ENCODE measurements around the gene CACNA2D3.

The CACNA2D3 gene

DNA sequence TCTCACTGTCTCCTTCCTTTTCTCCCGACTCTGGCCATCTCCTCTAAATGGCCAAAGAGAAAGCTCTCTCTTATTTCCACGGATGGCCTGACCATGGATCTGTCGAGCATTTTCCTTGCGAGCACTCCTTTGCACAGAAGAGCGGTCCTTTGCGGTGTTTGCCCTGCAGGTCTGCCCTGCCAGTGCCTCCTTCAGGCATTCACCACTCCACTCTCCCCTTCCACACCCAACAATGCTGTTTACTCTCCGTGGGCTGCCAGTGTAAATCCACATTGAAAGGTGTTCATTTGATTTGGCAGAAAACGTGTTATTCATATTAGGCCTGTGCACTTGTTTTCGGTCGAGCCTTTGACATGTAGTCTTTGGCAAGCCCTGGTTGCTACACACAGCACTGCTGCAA lies 49.6 kb downstream of the CACNA2D3 start:
- TF ChIP-seq GATA3 (IDR thresholded peaks at IDR 0.05; ENCODE audit: low read depth, low read length), result no peak
- TF ChIP-seq GATA2 (IDR thresholded peaks at IDR 0.05; ENCODE audit: low read depth, low read length), result no peak

DNA sequence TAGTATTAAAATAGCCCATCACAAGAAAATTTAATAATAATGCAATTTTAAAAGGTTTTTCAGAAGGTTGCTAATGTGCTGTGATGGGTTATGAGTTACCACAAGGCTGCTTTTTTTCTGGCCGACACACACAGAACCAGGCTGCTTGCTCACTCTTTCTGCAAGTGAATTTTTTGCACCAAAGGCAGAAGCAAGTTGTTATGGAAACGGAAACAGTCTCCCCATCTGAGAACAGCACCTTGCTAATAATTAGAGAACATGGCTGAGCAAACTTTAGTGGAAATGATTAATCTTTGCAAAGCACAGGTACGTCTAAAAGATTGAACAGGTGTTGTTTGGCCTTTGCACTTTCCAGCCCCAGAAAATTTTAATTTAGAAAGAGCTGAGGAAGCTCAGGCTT lies 51.0 kb downstream of the CACNA2D3 start:
- TF ChIP-seq GATA3 (IDR thresholded peaks at IDR 0.05; ENCODE audit: low read depth, low read length) (no peak), GATA2 (IDR thresholded peaks at IDR 0.05; ENCODE audit: low read depth, low read length) (no peak)

- no peak for TF ChIP-seq GATA2 (IDR thresholded peaks at IDR 0.05; ENCODE audit: low read depth, low read length)
These were observed 53.8 kb downstream of the CACNA2D3 start for GRCh38 chr3:54176106-54176505.

DNA sequence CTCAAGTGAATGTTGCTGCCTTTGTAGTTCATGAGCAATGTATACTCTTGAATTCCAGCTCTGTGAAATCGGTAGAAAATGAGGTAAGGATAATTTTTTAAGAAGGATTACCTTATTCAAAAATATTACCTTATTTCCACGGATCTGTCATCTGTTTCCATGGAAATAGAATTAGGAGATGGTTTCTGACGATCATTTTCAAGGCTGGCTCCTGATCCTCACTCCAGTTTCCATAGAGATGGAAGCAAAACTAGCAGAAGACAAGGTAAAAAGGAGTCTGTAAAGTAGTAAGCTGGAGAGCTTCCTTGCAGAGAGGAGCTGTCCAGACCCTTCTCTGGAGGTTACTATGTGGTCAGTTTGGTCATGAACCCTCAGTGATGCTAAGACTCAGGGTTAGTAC lies 55.5 kb downstream of the CACNA2D3 start:
- no peak for TF ChIP-seq GATA3 (IDR thresholded peaks at IDR 0.05; ENCODE audit: low read depth, low read length)
- TF ChIP-seq GATA2 (IDR thresholded peaks at IDR 0.05; ENCODE audit: low read depth, low read length), result no peak

DNA sequence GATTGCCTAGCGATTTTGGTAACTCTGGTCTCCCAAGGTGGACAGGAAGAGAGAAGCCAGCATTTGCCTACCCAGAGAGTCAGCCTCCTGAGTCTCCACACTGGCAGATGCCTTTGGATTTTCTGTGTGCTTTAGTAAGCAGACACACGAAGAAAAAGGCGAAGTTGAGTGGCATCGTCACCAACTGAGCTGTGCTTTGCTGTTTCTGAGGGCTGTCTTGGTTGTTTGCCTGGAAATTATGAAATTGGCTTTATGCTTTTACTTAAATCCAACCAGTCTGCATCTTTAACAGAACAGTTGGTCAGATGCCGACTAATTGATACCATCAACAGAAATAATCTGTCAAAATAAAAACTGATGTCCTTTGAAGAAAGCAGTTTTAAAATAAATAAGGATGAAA lies 56.0 kb downstream of the CACNA2D3 start:
- no peak for TF ChIP-seq GATA3 (IDR thresholded peaks at IDR 0.05; ENCODE audit: low read depth, low read length)
- TF ChIP-seq GATA2 (IDR thresholded peaks at IDR 0.05; ENCODE audit: low read depth, low read length), result no peak

- TF ChIP-seq GATA2 (IDR thresholded peaks at IDR 0.05; ENCODE audit: low read depth, low read length), result no peak
- no peak for TF ChIP-seq GATA3 (IDR thresholded peaks at IDR 0.05; ENCODE audit: low read depth, low read length)
These were observed 58.6 kb downstream of the CACNA2D3 start for GRCh38 chr3:54180921-54181320.

DNA sequence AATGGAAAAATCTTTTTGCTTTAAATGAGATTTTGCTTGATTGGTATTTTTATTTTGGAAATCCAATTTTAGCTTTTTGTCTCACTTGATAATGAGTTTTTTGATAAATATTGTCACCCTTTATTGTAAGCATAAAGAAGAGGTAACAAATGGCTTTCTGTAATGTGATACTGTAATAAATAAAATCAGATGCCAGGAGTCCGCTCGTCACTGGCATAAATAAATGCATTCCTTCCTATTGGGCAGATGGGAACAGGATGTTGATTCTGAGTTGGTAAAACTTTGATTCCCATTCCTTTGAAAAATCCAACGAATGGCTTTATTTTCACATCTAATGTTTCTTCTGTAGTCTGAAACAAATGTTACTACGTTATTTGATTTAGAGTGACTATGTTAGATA lies 59.9 kb downstream of the CACNA2D3 start:
- TF ChIP-seq GATA3 (IDR thresholded peaks at IDR 0.05; ENCODE audit: low read depth, low read length), result no peak
- no peak for TF ChIP-seq GATA2 (IDR thresholded peaks at IDR 0.05; ENCODE audit: low read depth, low read length)

DNA sequence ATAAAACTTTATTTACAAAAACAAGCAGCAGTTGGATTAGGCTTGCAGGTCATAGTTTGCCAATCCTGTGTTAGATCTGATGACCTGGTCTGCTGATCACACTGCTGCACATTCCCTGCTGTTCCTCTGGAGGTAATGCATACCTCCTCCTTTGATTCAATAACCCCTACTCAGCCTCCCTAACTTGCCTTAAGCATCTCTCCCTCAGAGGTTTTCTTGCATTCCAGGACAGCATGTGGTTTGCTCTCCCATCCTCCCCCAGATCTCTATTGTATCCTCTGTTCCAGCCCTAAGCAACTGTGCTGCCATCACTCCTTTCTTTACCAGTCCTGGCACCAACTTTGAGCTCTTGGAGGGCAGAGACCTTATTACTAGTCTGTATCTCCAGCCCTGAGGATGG lies 63.4 kb downstream of the CACNA2D3 start:
- TF ChIP-seq GATA3 (IDR thresholded peaks at IDR 0.05; ENCODE audit: low read depth, low read length) (no peak), GATA2 (IDR thresholded peaks at IDR 0.05; ENCODE audit: low read depth, low read length) (no peak)

DNA sequence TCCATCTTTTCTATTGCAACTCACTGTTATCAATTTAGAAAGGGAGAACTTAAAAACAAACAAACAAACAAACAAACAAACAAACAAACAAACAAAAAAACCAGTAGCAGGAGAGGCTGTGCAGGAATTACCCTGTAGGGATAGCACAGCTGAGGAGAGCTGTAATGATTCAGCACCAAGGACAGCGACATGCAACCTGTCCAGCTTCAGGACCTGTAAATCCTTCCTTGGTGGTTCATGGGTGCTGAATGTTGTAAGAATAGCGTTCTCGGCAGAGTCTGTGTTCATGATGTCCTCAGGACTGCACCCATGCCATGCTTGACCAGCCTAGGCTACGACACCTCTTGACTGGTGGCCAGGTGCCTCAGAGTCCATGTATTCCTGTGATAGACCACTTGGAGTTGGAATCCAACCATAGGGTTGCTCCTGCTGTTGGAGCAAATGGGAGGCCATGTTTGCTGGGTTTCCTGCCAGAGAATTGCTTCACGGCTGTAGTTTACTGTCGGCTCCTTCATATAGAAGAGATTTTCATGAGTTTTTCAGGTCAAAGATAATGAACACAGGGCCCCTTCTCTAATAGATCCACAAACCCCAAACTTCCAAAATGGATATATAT lies 65.9 kb downstream of the CACNA2D3 start:
- TF ChIP-seq GATA3 (IDR thresholded peaks at IDR 0.05; ENCODE audit: low read depth, low read length), result no peak
- no peak for TF ChIP-seq GATA2 (IDR thresholded peaks at IDR 0.05; ENCODE audit: low read depth, low read length)

GRCh38 chr3:54191220-54191619 lies 68.9 kb downstream of the CACNA2D3 start:
- TF ChIP-seq GATA3 (IDR thresholded peaks at IDR 0.05; ENCODE audit: low read depth, low read length), result no peak
- TF ChIP-seq GATA2 (IDR thresholded peaks at IDR 0.05; ENCODE audit: low read depth, low read length), result no peak

GRCh38 chr3:54192026-54192425 lies 69.7 kb downstream of the CACNA2D3 start:
- no peak for TF ChIP-seq GATA2 (IDR thresholded peaks at IDR 0.05; ENCODE audit: low read depth, low read length)
- TF ChIP-seq GATA3 (IDR thresholded peaks at IDR 0.05; ENCODE audit: low read depth, low read length), result no peak

GRCh38 chr3:54193093-54193492 lies 70.7 kb downstream of the CACNA2D3 start:
- TF ChIP-seq GATA3 (IDR thresholded peaks at IDR 0.05; ENCODE audit: low read depth, low read length) (no peak), GATA2 (IDR thresholded peaks at IDR 0.05; ENCODE audit: low read depth, low read length) (no peak)

DNA sequence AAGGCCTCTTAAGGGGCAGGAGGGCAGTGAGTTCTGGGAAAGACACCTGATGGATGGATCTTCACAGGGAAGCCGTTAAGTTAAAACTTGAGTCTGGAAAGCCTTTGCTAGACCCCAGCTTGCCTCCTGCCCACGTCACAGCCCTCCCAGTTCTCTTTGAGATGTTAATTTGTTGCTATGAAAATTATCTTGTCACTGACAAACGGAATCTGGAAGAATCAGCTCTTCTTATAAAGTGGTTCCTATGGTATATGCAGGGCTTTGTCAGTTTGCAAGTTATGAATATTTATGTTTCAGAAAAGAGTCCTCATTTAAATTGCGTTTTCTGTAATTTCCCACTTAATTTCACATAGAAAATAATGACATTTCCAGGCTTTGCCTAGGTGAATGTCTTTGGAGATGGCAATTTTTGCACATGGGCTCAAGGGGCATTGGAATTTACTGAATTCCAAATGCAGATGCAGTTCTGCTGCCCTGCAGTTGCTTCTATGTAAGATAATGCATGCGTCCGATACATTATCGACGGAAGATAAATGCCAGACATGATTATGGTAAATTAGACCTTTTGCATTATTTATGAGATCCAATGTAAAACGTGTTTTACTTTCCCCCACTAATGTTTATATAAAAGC lies 74.1 kb downstream of the CACNA2D3 start:
- TF ChIP-seq GATA3 (IDR thresholded peaks at IDR 0.05; ENCODE audit: low read depth, low read length), result no peak
- TF ChIP-seq GATA2 (IDR thresholded peaks at IDR 0.05; ENCODE audit: low read depth, low read length), result no peak

DNA sequence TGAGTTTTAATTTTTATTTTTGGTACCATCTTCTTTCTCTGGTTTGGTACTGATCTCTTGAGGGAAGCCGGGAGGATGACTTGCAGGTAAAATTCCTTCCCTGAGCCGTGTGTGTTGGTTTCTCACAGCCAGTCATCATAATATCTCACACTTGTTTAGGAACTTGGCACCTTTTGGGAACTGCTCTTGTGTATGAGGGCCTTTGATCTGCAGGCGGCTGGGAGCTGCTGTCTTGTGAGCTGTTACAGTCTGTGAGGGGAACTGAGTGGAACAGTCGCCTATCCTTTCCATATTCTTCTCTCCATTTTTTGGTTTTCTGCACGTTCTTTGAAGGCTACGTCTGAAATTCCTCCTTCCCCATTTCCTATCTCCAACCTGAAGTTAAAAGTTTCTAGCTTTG lies 75.2 kb downstream of the CACNA2D3 start:
- TF ChIP-seq GATA2 (IDR thresholded peaks at IDR 0.05; ENCODE audit: low read depth, low read length) (no peak), GATA3 (IDR thresholded peaks at IDR 0.05; ENCODE audit: low read depth, low read length) (no peak)

DNA sequence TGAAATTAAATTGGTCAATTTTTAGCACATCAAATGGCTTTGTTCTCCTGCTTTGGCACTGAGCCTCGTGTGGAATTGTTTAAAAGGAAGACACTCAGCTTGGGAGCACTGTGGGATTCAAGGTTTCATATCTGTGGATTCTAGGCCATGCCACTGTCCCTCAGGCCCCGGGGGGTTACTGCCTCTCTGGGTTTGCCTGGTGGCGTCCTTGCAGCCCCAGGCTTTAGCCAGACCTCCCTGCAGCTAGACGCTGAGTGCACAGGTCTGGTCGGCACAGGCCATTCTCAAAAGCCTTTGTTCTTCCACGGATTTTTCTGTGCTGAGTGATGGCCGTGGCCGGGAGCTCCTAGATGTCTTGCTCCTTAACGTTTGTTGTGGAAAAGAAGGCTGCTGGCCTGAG lies 76.2 kb downstream of the CACNA2D3 start:
- TF ChIP-seq GATA2 (IDR thresholded peaks at IDR 0.05; ENCODE audit: low read depth, low read length), result no peak
- no peak for TF ChIP-seq GATA3 (IDR thresholded peaks at IDR 0.05; ENCODE audit: low read depth, low read length)

DNA sequence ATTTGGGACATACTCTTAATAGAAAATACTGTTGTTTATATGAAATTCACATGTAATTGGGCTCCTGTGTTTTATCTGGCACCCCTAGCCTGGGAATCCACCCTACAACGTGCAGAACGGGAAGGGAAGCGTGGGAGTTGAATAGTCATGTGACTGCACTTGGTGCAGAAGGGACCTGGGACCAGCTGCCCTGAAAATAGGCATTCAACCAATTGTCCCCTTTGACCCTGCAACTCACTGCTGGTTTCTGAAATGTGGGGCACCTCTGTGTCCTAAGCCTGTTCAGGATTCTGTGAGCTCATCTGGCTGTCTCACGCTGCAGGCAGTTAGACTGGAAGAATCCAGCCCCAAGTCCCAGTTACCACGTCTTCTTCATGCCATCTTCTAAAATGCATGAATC lies 79.7 kb downstream of the CACNA2D3 start:
- no peak for TF ChIP-seq GATA2 (IDR thresholded peaks at IDR 0.05; ENCODE audit: low read depth, low read length)
